ENCODE results near the gene LANCL3.

DNA sequence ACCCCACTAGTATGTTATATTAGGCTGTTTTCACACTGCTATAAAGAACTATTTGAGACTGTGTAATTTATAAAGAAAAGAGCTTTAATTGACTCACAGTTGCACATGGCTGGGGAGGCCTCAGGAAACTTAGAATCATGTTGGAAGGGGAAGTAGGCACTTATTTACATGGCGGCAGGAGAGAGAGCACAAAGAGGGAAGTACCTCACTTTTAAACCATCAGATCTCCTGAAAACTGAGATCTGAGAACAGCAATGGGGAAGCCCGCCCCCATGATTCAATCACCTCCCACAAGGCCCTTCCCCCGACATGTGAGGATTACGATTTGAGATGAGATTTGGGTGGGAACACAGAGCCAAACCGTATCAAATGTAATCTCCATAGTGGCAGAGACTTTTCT lies 68.7 kb downstream of the LANCL3 start:
- TF ChIP-seq, protein P1, sequence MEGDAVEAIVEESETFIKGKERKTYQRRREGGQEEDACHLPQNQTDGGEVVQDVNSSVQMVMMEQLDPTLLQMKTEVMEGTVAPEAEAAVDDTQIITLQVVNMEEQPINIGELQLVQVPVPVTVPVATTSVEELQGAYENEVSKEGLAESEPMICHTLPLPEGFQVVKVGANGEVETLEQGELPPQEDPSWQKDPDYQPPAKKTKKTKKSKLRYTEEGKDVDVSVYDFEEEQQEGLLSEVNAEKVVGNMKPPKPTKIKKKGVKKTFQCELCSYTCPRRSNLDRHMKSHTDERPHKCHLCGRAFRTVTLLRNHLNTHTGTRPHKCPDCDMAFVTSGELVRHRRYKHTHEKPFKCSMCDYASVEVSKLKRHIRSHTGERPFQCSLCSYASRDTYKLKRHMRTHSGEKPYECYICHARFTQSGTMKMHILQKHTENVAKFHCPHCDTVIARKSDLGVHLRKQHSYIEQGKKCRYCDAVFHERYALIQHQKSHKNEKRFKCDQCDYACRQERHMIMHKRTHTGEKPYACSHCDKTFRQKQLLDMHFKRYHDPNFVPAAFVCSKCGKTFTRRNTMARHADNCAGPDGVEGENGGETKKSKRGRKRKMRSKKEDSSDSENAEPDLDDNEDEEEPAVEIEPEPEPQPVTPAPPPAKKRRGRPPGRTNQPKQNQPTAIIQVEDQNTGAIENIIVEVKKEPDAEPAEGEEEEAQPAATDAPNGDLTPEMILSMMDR (IDR thresholded peaks at IDR 0.05) = no peak
- no peak for TF ChIP-seq POLR2A (IDR thresholded peaks at IDR 0.05)
